PC-3 (cell line): Measurements from ENCODE around the gene CCDC77. TPM values are rescaled to one million over a fixed set of nuclear protein-coding genes. Genes with fewer than 3 reads are reported as not detected.

Experiments used
- ATAC-seq: fragments of 200-7000 bp; cut with Tn5 transposase; 2 replicates; pipeline ENCODE4 v1.9.1; 2020; ENCODE audit warnings: mild to moderate bottlenecking, moderate library complexity
- BruUV-seq: library from RNA; stranded (reverse); fragments of 400-500 nt; replicated peaks from 2 replicates; lab custom pipeline; 2021; lab: Mats Ljungman, UMichigan
- CTCF ChIA-PET: fragments of 300-600 bp; sonication (Branson Sonifier 250); formaldehyde crosslinking; loops from one replicate; lab custom pipeline; 2022; ENCODE audit warnings: antibody characterized with exemption; lab: Charles Lee
- POLR2A ChIA-PET: fragments of 300-600 bp; sonication (Branson Sonifier 250); formaldehyde crosslinking; loops from one replicate; lab custom pipeline; 2022; ENCODE audit warnings: antibody characterized with exemption; ENCODE audit not compliant: unreplicated experiment; lab: Charles Lee
- DNase-seq: peaks from one replicate; pipeline ENCODE4 v3.0.0-alpha.2; 2015
- H2AFZ ChIP-seq: fragments of 300-600 bp; sonication (generic); 2 replicates; pipeline ENCODE4 v1.6.0; 2016; ENCODE audit warnings: antibody characterized with exemption, low read length
- H3F3A ChIP-seq: fragments of 300-600 bp; sonication (generic); one replicate; pipeline ENCODE4 v1.6.0; 2017; ENCODE audit warnings: antibody characterized with exemption, low read length, control low read depth, mild to moderate bottlenecking; ENCODE audit not compliant: unreplicated experiment
- H3K27ac ChIP-seq: fragments of 300-600 bp; sonication (generic); 2 replicates; pipeline ENCODE4 v1.5.1; 2016; ENCODE audit warnings: mild to moderate bottlenecking, low read length
- H3K27me3 ChIP-seq: fragments of 300-600 bp; sonication (generic); 2 replicates; pipeline ENCODE4 v1.6.1; 2016; ENCODE audit warnings: low read length, mixed read lengths
- H3K36me3 ChIP-seq: fragments of 300-600 bp; sonication (generic); 2 replicates; pipeline ENCODE4 v1.6.1; 2016; ENCODE audit warnings: low read depth, mixed run types, low read length, mixed read lengths
- H3K4me1 ChIP-seq: fragments of 300-600 bp; sonication (generic); 2 replicates; pipeline ENCODE4 v1.5.1; 2016; ENCODE audit warnings: low read length; ENCODE audit not compliant: insufficient read depth
- H3K4me2 ChIP-seq: fragments of 300-600 bp; sonication (generic); 2 replicates; pipeline ENCODE4 v1.6.0; 2016; ENCODE audit warnings: low read length
- H3K4me3 ChIP-seq: fragments of 300-600 bp; sonication (generic); 2 replicates; pipeline ENCODE4 v1.5.1; 2016; ENCODE audit warnings: mild to moderate bottlenecking, low read length, mixed read lengths
- H3K79me2 ChIP-seq: fragments of 300-600 bp; sonication (generic); 2 replicates; pipeline ENCODE4 v1.6.1; 2017; ENCODE audit warnings: low read length, mixed read lengths
- H3K9ac ChIP-seq: fragments of 300-600 bp; sonication (generic); 2 replicates; pipeline ENCODE4 v1.6.0; 2016; ENCODE audit warnings: mild to moderate bottlenecking, low read length
- H3K9me2 ChIP-seq: fragments of 300-600 bp; sonication (generic); replicated peaks from 2 replicates; pipeline ENCODE4 v1.6.1; 2016; ENCODE audit warnings: mixed run types, low read length, mixed read lengths
- H3K9me3 ChIP-seq: fragments of 300-600 bp; sonication (generic); 2 replicates; pipeline ENCODE4 v1.6.1; 2016; ENCODE audit warnings: low read length, mixed read lengths
- H4K20me1 ChIP-seq: fragments of 300-600 bp; sonication (generic); 2 replicates; pipeline ENCODE4 v1.6.1; 2016; ENCODE audit warnings: low read length, mixed read lengths
- CTCF ChIP-seq: fragments of 300-600 bp; sonication (generic); conservative IDR thresholded peaks from 2 replicates; pipeline ENCODE4 v1.5.1; 2017; ENCODE audit warnings: antibody characterized with exemption, low read depth, mild to moderate bottlenecking, low read length
- EZH2 ChIP-seq: fragments of 300-600 bp; sonication (generic); IDR thresholded peaks from one replicate; pipeline ENCODE4 v1.6.1; 2017; ENCODE audit warnings: antibody characterized with exemption, mild to moderate bottlenecking, low read length; ENCODE audit not compliant: unreplicated experiment
- EZH2phosphoT487 ChIP-seq: fragments of 300-600 bp; sonication (generic); IDR thresholded peaks from 2 replicates; pipeline ENCODE4 v1.6.1; 2018; ENCODE audit warnings: mild to moderate bottlenecking, antibody characterized with exemption, low read length, borderline replicate concordance
- intact Hi-C: fragments of 100-400 bp; cut with micrococcal nuclease; formaldehyde crosslinking; loops from 2 replicates; pipeline ENCODE4 v1.9.0; 2023
- total RNA-seq: library from RNA; depleted of rRNA; stranded (reverse); fragments of >200 nt; gene quantifications from 2 replicates; pipeline ENCODE4 v1.2.3, GENCODE V29; 2014

The CCDC77 gene
- total RNA-seq, 1 experiment from 2014 or later: 10.5 TPM

- TSS peak; percentile 84 for BruUV-seq
- POLR2A ChIA-PET: interaction anchor here (0.6 kb wide), 3 partner anchors 13 to 51 kb away, joined by 3 to 10 read pairs (median 6); no protein-coding TSS in a partner anchor
- Histone ChIP-seq H3K27me3 (no peaks in the 10 kb centered on the region), H4K20me1 (peaks cover 27% of the 10 kb centered on the region), H2AFZ (peak within 1 kb of the TSS; percentile 85), H3K4me3 (peak within 1 kb of the TSS; percentile 93), H3K4me1 (peaks cover 14% of the 10 kb centered on the region), H3K9me3 (no peaks in the 10 kb centered on the region), H3K27ac (peak within 1 kb of the TSS; percentile 81), H3K4me2 (peak within 1 kb of the TSS; percentile 96), H3F3A (no peaks in the 10 kb centered on the region), H3K9me2 (no peaks in the 10 kb centered on the region), H3K79me2 (peaks cover 42% of the 10 kb centered on the region), H3K36me3 (peaks cover 8% of the 10 kb centered on the region; the same call in 1 of the 2 replicates), H3K9ac (peak within 1 kb of the TSS; percentile 87)
- intact Hi-C loops: loop anchor here (1.0 kb wide), 1 partner anchor 12 kb away; the partner anchor contains the start of gene CCDC77
- CTCF ChIA-PET: no interaction called here
- ATAC-seq (peak; percentile 91), DNase-seq (peak; percentile 85)
- TF ChIP-seq EZH2phosphoT487 (no peak), CTCF (no peak), EZH2 (no peak)
Measured at GRCh38 chr12:389142-390096, 12.0 kb upstream of the CCDC77 start, which contains the start of gene KDM5A. KDM5A (minus strand) TSS chr12:389320; CDS start chr12:389091, 229 bp downstream.

- Histone ChIP-seq H2AFZ (peak overlapping the region; percentile 91), H3F3A (no peaks in the 10 kb centered on the region), H3K9me2 (no peaks in the 10 kb centered on the region), H3K27ac (no peak overlapping the region), H3K79me2 (peaks cover 18% of the 10 kb centered on the region), H3K9me3 (no peaks in the 10 kb centered on the region), H3K36me3 (no peaks in the 10 kb centered on the region), H3K4me1 (peaks cover 14% of the 10 kb centered on the region; the same call in 1 of the 2 replicates), H3K4me3 (peak overlapping the region; percentile 88), H3K4me2 (peak overlapping the region; percentile 95), H3K27me3 (no peaks in the 10 kb centered on the region), H3K9ac (peak overlapping the region; percentile 63; the same call in 1 of the 2 replicates), H4K20me1 (no peaks in the 10 kb centered on the region)
- ATAC-seq: no peak
- CTCF ChIA-PET: no interaction called here
- no peak for DNase-seq
- TF ChIP-seq EZH2: no peak
- TF ChIP-seq EZH2phosphoT487: no peak
- no peak for TF ChIP-seq CTCF
- POLR2A ChIA-PET: interaction anchor here (0.5 kb wide), 1 partner anchor 30 kb away, joined by 29 read pairs; no protein-coding TSS in a partner anchor
- intact Hi-C loops: loop anchor here (1.0 kb wide), 1 partner anchor 12 kb away; the partner anchor contains the start of gene KDM5A
- TSS peak; percentile 35 for BruUV-seq
Measured at GRCh38 chr12:400828-401227, 616 bp upstream of the CCDC77 start.
